ENCODE data around the gene ERBB2. TPM values are rescaled to one million over a fixed set of nuclear protein-coding genes. Genes with fewer than 3 reads are reported as not detected.

The ERBB2 gene
- total and polyA plus RNA-seq, 10 of the 15 experiments (the other 5 are each of a cell fraction or from before 2014, with no cell fraction given) = 0.39 to 7.0 (median 4.3) TPM

GRCh38 chr17:39696731-39697130 is 3.1 kb upstream of the ERBB2 start:
- Histone ChIP-seq H2AFZ (ENCODE audit: control insufficient read depth, low read depth, low read length) (no peak overlapping the region), H4K20me1 (ENCODE audit: control insufficient read depth, insufficient read depth) (no peaks in the 10 kb centered on the region), H3K9ac (ENCODE audit: control insufficient read depth, insufficient read depth, low read length) (no peak overlapping the region), H3K9me3 (replicated peaks; ENCODE audit: control insufficient read depth, insufficient read depth, low read length) (no peaks in the 10 kb centered on the region), H3K36me3 (ENCODE audit: control insufficient read depth in 2 of 2, insufficient read depth in 2 of 2, low read length in 1 of 2) (no peaks in the 10 kb centered on the region), H3K27ac (ENCODE audit: control insufficient read depth, insufficient read depth) (no peak overlapping the region), H3K79me2 (ENCODE audit: control insufficient read depth, insufficient read depth, low read length) (no peaks in the 10 kb centered on the region), H3K4me3 (no peak overlapping the region), H3K4me2 (ENCODE audit: control insufficient read depth, insufficient read depth) (no peak overlapping the region), H3K4me1 (ENCODE audit: control insufficient read depth, insufficient read depth, low read length) (no peaks in the 10 kb centered on the region), H3K27me3 (replicated peaks in 1 of 2; ENCODE audit: control insufficient read depth in 2 of 2, insufficient read depth in 2 of 2, low read length in 1 of 2) (peaks cover 0 to 7% of the 10 kb centered on the region in 2 experiments; a peak in 2 of 4 replicates)
- RAD21 ChIA-PET (ENCODE audit: unreplicated experiment) = no interaction called here
- TF ChIP-seq IRF5 (IDR thresholded peaks at IDR 0.05; ENCODE audit: borderline replicate concordance) = no peak
- no peak for TF ChIP-seq DPF2 (IDR thresholded peaks at IDR 0.05)
- TF ChIP-seq BMI1 (IDR thresholded peaks at IDR 0.05; ENCODE audit: borderline replicate concordance) = no peak
- TF ChIP-seq POLR2A (IDR thresholded peaks at IDR 0.05; ENCODE audit: low read depth, low read length) = no peak
- no peak for TF ChIP-seq TAF1 (IDR thresholded peaks at IDR 0.05; ENCODE audit: borderline replicate concordance, low read depth, low read length)
- no peak for TF ChIP-seq E2F4 (IDR thresholded peaks at IDR 0.05; ENCODE audit: low read depth, low read length)
- TF ChIP-seq SUZ12 (IDR thresholded peaks at IDR 0.05; ENCODE audit: unreplicated experiment) = no peak
- TF ChIP-seq ASH2L (IDR thresholded peaks at IDR 0.05; ENCODE audit: borderline replicate concordance, low read depth) = no peak
- no peak for TF ChIP-seq SMARCA5 (IDR thresholded peaks at IDR 0.05)
- TF ChIP-seq POU2F2 (IDR thresholded peaks at IDR 0.05; ENCODE audit: borderline replicate concordance, low read depth, low read length) = no peak
- no peak for TF ChIP-seq PKNOX1 (IDR thresholded peaks at IDR 0.05)
- no peak for TF ChIP-seq BRCA1 (IDR thresholded peaks at IDR 0.05; ENCODE audit: low read depth, low read length)
- TF ChIP-seq ZNF217 (IDR thresholded peaks at IDR 0.05) = no peak
- TF ChIP-seq RELB (IDR thresholded peaks at IDR 0.05; ENCODE audit: low read depth) = no peak
- TF ChIP-seq PAX5 (IDR thresholded peaks at IDR 0.05; ENCODE audit: borderline replicate concordance, low read depth, low read length) = no peak
- no peak for TF ChIP-seq MLLT1 (IDR thresholded peaks at IDR 0.05)
- TF ChIP-seq MYC (IDR thresholded peaks at IDR 0.05; ENCODE audit: insufficient read depth, insufficient read length, insufficient replicate concordance, low read length, severe bottlenecking) = no peak
- no peak for TF ChIP-seq JUND (IDR thresholded peaks at IDR 0.05; ENCODE audit: low read depth, low read length)
- FAIRE-seq (no peak), ATAC-seq (no peak), DNase-seq (ENCODE audit: low read depth, low spot score) (no peak)
- CTCF ChIA-PET = interaction anchor here (1.0 to 1.3 kb wide), 3 partner anchors 22 to 75 kb away, joined by 3 read pairs; no protein-coding TSS in a partner anchor
- SMC1A ChIA-PET (ENCODE audit: uncharacterized antibody, unreplicated experiment) = no interaction called here
- POLR2A ChIA-PET = interaction anchor here (1.8 kb wide), 1 partner anchor 9 kb away, joined by 5 read pairs; the partner anchor contains the start of gene PGAP3
- in situ Hi-C loops (cut with MboI) = no loop called here
- WGBS (ENCODE audit: insufficient coverage, insufficient replicate concordance, low lambda C conversion rate, missing lambda C conversion rate) = 67% methylated on average over 6 of the region's 6 CpGs
- intact Hi-C loops (cut with micrococcal nuclease; ENCODE audit: unreplicated experiment) = no loop called here
- BruUV-seq (replicated peaks) = no TSS peak
